Measurements from ENCODE around the gene KDM4C. TPM values are rescaled to one million over a fixed set of nuclear protein-coding genes. Genes with fewer than 3 reads are reported as not detected.

KDM4C gene
- total and polyA plus RNA-seq, 2 of the 8 experiments (the other 6 are each of a cell fraction or from before 2014, with no cell fraction given) = 13.0 to 26.1 TPM

DNA sequence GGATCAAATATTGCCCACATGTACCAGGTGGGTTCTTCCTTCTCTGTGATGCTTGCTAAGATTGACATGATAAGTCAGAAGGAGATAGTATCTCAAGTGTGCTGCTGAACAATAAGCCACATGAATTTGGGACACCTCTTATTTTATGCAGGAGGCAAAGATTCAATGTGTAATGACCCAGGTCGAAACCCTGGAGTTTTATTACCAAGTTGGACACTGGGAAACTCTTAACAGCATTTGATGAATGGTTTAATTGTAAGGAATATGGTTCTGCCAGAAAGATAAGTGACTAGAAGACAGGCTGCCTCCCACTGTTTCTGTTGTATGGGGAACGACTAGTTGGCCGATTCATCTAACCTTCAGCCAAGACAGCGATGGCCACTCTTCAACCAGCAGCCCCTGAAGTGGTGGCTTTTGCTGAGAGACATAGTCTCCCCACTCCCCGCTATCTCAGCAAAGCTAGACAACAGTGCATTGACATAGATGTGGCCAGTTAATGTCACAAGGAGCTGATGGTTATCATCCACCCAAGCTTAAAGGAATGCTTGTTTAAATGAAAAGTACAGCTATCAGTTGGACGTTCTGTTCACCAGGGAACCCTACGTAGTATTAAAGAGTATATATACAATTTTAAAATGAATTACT is 407.7 kb downstream of the KDM4C start:
- ChIA-PET POLR2A (ENCODE audit: partially characterized antibody) (no interaction called here), CTCF (ENCODE audit: partially characterized antibody) (interaction anchor here (0.7 to 2.7 kb wide), 6 partner anchors 9 to 42 kb away, joined by 3 to 12 read pairs (median 5); no protein-coding TSS in a partner anchor)
- Histone ChIP-seq H4K91ac (replicated peaks; ENCODE audit: insufficient read length, low read length) (no peak overlapping the region), H3K79me2 (ENCODE audit: control insufficient read depth in 1 of 2, insufficient read depth in 2 of 2, low read length in 2 of 2) (no peaks in the 10 kb centered on the region), H3K27ac (ENCODE audit: low read depth, low read length) (no peak overlapping the region), H2BK5ac (ENCODE audit: low read depth, low read length) (no peak overlapping the region), H3K4ac (replicated peaks; ENCODE audit: insufficient read length, low read depth, low read length) (no peak overlapping the region), H3K56ac (replicated peaks; ENCODE audit: insufficient read length, low read depth, low read length) (no peak overlapping the region), H3K23ac (ENCODE audit: insufficient read length) (no peak overlapping the region), H2AK5ac (ENCODE audit: low read depth, low read length) (no peak overlapping the region), H3K18ac (ENCODE audit: extremely low read depth, low read length) (no peak overlapping the region), H2BK15ac (ENCODE audit: low read length) (no peak overlapping the region), H3K4me3 (ENCODE audit: extremely low read depth in 1 of 4, insufficient read depth in 2 of 4, low read depth in 3 of 4, low read length in 4 of 4) (no peak overlapping the region), H2BK12ac (ENCODE audit: low read depth, low read length) (no peak overlapping the region), H4K20me1 (replicated peaks in 1 of 2; ENCODE audit: control insufficient read depth in 1 of 2, insufficient read depth in 2 of 2, low read length in 2 of 2) (no peaks in the 10 kb centered on the region), H3K4me2 (ENCODE audit: insufficient read depth in 1 of 2, low read depth in 2 of 2, low read length in 2 of 2) (no peak overlapping the region), H3K27me3 (replicated peaks in 1 of 4; ENCODE audit: control insufficient read depth in 3 of 4, extremely low read depth in 1 of 4, insufficient read depth in 3 of 4, low read length in 3 of 4) (no peaks in the 10 kb centered on the region), H3K36me3 (ENCODE audit: control insufficient read depth in 2 of 4, insufficient read depth in 4 of 4, low read length in 3 of 4) (no peaks in the 10 kb centered on the region; a peak in 2 of 8 replicates), H3K4me1 (replicated peaks in 1 of 4; ENCODE audit: control insufficient read depth in 3 of 4, insufficient read depth in 4 of 4, low read length in 3 of 4) (no peaks in the 10 kb centered on the region; a peak in 1 of 7 replicates), H4K8ac (ENCODE audit: extremely low read depth, insufficient read depth, low read length) (no peak overlapping the region), H2BK20ac (ENCODE audit: low read length) (no peak overlapping the region), H4K5ac (ENCODE audit: insufficient read length, low read depth, low read length) (no peak overlapping the region), H2AFZ (ENCODE audit: low read length) (no peak overlapping the region), H3K79me1 (ENCODE audit: low read depth, low read length) (no peaks in the 10 kb centered on the region; the same call in 1 of the 2 replicates), H3K9ac (replicated peaks in 1 of 4; ENCODE audit: extremely low read depth in 1 of 4, low read depth in 3 of 4, low read length in 3 of 4) (no peak overlapping the region), H2BK120ac (replicated peaks; ENCODE audit: low read depth, low read length) (no peak overlapping the region), H3K9me3 (ENCODE audit: insufficient read depth in 2 of 2, low read depth in 1 of 2, low read length in 1 of 2) (no peaks in the 10 kb centered on the region), H3K14ac (ENCODE audit: insufficient read length) (no peak overlapping the region), H3K23me2 (ENCODE audit: low read depth, low read length) (no peaks in the 10 kb centered on the region)
- 79% methylated on average over 7 of the region's 7 CpGs; no CpG with 5 or more reads in 1 of the 2 experiments for WGBS, 2 experiments (ENCODE audit: extremely low coverage in 1 of 2, insufficient coverage in 1 of 2, insufficient read length in 1 of 2, insufficient replicate concordance in 2 of 2, low coverage in 1 of 2, low lambda C conversion rate in 2 of 2, missing lambda C conversion rate in 1 of 2)
- no peak for DNase-seq (ENCODE audit: low read depth in 1 of 2, low spot score in 2 of 2)
- no peak for FAIRE-seq
- no peak for TF ChIP-seq TAF1 (IDR thresholded peaks at IDR 0.05; ENCODE audit: low read depth, low read length)
- TF ChIP-seq SIN3A (conservative IDR thresholded peaks at IDR 0.05 in 1 of 2, IDR thresholded peaks at IDR 0.05 in 1 of 2; ENCODE audit: low read depth in 1 of 2, low read length in 2 of 2) = no peak
- TF ChIP-seq JUN (IDR thresholded peaks at IDR 0.05; ENCODE audit: low read depth, low read length) = no peak
- TF ChIP-seq BRCA1 (IDR thresholded peaks at IDR 0.05; ENCODE audit: low read depth, low read length) = no peak
- TF ChIP-seq PHF8 (conservative IDR thresholded peaks at IDR 0.05; ENCODE audit: low read depth, low read length) = no peak
- TF ChIP-seq, protein P1, sequence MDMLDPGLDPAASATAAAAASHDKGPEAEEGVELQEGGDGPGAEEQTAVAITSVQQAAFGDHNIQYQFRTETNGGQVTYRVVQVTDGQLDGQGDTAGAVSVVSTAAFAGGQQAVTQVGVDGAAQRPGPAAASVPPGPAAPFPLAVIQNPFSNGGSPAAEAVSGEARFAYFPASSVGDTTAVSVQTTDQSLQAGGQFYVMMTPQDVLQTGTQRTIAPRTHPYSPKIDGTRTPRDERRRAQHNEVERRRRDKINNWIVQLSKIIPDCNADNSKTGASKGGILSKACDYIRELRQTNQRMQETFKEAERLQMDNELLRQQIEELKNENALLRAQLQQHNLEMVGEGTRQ (IDR thresholded peaks at IDR 0.05; ENCODE audit: low read length) = no peak

Measured in H1 (cell line).